ENCODE results near the gene YIF1B.
"Not testable (repeated sequence)": the region's sequence is repeated elsewhere in the genome, so short reads cannot be mapped to it uniquely, and the experiment has no call there.

Gene YIF1B

DNA sequence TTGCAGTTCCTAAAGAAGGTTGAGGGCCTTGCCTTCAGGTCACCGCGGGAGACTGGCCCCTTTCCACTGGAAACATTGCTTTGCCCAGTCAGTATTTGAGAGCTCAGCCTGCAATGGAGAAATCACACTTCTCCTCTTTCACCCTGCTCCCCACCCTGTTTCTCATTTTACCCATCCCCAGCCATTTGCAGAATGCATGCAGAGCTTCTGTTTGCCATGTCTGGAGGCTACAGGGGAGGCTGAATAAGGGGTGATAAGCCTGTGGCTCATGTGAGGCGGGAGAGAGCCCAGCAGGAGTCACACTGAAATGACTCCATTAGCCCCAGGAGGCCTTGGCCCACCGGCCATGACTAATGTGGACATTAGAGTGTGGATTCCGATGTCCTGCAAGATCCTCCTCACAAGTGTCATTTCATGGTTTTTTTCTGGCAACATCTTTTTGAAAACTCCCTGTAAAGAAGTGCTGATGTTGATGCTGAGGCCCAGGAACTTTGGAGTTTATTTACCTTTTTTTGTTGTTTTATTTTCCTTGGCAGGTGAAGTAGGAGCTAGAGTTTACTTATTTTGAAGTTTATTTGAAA, 45.1 kb downstream of the YIF1B start:
- no peak for DNase-seq

DNA sequence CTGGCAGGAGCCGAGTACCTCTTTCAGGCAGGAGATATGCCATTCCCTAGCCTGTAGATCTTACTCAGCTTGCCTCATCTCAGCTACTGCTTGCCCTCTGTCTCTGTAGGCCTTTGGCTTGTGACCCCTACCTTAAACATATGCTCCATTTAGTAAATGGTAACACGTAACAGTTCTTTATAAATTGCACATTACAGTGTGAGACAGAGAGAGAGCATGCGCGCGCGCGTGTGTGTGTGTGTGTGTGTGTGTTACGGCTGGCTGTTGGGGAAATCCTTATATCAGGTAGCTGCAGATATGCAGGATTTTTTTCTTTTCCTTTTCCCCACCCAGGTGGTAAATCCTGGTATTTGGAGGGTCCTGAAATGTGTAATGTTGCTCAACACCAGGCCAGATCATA, 47.2 kb downstream of the YIF1B start:
- no peak for DNase-seq

DNA sequence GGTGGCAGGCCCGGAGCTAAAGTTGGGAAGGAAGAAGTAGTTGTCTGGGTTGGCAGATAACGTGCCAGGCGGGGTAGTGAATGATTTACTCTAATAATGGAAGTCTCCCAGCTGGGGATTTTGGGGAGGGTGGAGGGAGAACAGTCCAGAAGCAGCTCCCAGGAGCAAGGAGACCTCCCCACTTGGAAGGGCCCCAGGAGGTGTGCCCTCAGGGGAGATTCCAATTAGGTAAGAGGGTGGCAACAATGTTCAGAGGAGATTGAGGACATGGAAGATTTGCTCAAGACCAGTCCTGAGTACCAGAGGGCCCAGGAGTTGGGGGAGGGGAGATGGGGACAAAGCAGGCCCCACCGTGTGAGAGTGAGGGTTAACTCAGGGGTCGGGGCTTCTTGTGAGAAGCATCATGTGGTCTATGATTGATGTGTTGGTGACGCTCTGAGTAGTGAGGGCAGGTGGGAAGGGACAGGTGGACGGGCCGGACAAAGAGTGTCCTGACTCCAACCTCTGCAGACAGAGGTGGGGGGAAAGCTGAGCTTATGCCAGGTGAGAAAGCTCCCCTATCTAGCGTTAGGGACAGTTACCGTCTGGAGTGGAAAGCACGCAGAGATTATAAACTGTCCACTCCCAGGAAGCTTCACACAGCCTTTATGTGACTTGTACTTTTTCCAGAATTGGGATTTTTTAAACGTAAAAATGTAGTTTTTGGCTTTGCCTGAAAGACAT, 47.8 kb downstream of the YIF1B start:
- DNase-seq = no peak

DNA sequence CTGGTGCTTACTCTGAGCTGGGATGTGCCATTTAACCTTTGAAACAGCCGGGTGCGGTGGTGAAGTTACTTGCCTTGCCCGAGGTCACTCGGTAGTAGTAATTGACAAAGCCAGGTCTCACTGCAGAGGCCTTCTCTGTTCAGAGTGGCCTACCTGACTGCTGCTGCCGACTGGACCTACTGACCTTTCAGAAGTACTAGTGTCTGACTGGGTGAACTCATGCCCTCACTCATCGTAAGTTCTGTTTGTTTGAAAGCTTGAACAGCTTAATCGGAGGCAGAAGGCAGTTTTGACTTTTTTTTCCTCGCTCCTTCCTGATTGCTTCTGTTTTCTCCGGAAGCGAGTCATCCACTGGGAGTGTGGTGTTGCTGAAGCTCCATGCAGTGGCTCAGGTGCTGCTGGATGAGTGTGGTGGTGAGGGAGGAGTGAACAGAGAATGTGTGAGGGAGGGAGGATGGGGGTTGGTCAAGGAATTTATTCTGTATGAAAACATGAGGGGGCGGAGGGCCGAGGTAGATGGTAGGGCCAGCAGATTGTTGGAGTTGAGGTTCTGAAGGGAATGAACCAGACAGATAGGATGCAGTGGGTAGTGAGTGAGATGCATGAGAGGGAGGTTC, 48.7 kb downstream of the YIF1B start:
- no peak for DNase-seq

DNA sequence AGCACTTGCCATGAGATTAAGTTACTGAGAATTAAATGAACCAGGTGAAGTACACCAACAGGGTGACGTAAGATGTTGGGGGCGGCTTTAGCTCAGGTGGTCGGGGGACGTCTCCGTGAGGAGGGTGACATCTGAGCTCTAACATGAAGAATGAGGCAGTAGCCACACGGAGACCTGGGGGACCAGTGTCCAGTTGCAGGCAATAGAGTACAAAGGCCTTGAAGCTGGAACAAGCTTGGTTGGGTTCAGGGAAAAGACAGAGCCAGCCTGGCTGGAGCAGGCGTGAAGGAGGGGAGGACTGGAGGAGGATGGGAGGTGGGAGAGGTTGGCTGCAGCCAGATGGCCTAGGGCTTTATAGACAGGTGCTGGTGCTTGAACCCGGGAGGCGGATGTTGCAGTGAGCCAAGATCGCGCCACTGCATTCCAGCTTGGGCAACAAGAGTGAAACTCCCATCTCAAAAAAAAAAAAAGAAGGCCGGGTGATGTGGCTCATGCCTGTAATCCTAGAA, 49.8 kb downstream of the YIF1B start:
- DNase-seq = peak; percentile 26

DNA sequence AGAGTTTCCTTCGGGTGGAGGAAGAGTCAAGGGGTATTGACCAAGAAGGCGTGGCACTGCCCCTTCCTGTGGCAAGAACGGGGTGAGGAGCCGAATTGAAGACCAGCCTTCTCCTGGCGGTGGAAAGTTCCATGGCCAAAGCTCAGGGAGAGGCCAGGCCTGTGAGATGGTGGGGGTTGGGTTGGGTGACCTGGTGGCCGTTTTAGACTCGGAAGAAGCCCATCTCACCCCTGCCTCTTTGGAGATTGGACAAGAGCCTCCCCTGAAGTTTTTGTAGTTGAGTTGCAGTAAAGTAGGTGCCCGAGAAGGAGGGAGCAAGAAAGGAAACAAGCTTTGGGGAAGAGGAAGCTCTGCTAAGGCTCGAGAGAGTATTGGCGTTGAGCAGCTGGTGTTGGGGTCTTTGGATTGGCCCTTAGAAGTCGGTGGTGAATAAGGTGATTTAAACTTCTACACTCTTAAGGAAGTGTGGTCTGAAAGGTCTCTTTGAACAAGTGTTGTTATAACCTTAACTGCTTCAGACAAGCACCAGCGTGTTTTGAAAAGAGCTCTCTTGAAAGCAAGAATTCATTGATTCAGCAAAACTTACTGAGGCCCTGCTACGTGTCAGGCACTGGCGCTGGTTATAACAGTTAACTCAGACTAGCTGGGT, 50.4 kb downstream of the YIF1B start:
- DNase-seq = no peak

DNA sequence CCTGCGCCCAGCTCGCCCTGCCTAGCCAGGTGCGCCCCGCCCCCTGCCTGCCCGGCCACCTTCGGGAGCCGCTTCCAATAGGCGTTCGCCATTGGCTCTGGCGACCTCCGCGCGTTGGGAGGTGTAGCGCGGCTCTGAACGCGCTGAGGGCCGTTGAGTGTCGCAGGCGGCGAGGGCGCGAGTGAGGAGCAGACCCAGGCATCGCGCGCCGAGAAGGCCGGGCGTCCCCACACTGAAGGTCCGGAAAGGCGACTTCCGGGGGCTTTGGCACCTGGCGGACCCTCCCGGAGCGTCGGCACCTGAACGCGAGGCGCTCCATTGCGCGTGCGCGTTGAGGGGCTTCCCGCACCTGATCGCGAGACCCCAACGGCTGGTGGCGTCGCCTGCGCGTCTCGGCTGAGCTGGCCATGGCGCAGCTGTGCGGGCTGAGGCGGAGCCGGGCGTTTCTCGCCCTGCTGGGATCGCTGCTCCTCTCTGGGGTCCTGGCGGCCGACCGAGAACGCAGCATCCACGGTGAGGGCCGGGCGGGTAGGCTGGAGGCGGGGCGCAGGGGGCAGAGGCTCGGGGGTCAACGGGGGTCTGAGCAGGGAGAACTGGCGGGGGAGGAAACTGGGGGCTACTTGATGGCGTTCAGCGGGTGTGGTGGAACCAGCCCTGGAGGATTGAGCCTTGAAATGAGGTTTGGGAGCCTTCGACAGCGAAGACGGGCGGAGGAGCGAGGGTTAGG, 51.1 kb downstream of the YIF1B start, which contains the start of gene SPINT2:
SPINT2 (plus strand) TSS at position 88 of the 727 bp plus-strand sequence; CDS start at position 408, 320 bp downstream.
- DNase-seq = no peak

DNA sequence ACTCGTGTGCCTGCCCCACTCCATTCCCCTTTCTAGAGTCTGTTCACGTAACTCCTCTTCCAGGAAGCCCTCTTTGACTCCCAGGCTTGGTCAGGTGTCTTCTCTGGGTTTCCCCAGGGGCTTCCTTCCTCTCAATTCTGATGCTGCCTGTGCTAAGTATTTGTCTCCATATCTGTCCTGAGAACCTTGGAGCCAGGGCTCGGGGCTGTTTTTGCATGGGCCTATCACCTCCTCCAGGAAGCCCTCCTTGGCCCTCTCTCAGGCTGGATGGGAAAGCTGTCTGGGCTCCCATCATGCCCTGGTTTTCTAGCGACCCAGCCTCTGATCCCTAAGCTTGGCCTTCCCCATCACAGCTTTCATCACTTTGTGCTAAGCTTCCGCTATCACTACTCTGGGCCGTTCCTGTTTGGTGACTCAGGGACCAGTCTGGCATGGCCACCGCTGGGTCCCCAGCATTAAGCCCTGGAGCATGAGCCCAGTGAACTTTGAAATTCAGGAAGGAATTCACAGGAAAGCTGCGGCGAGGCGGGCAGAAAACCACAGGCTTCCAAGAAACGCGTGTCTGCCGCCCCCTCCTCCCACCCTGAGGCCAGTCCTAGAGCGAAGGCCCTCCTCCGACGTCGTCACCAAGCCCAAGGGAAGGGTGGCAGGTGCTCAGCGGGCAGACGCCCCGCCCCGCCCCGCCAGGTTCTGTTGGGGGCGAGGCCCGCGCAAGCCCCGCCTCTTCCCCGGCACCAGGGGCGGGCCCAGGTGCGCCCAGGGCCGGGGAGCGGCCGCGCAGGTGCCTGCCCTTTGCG, 51.9 kb downstream of the YIF1B start:
- DNase-seq = no peak

DNA sequence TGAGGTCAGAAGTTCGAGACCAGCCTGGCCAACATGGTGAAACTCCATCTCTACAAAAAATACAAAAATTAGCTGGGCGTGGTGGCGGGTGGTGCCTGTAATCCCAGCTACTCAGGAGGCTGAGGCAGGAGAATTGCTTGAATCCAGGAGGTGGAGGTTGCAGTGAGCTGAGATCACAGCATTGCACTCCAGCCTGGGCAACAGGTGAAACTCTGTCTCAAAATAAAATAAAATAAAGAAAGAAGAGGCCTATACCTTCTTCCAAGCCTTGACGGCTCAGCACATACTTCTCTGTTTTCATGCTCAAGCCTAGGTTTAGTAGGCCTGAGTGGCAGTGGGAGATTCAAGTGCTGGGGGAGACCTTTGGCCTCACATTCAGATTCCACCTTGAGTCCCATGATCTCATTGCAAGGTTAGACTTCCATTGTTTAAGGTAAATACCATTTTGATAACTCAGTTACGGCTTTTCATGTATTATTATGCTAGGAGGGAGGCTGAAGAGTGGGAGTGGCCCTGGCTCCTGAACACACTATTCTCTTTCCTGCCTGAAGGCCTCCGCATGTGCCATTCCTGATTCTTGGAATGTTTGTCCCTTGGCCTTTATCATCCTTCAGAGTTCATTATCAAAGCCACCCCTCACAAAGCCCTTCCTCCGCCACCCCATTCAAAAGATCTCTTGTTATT, 53.0 kb downstream of the YIF1B start:
- DNase-seq = no peak

DNA sequence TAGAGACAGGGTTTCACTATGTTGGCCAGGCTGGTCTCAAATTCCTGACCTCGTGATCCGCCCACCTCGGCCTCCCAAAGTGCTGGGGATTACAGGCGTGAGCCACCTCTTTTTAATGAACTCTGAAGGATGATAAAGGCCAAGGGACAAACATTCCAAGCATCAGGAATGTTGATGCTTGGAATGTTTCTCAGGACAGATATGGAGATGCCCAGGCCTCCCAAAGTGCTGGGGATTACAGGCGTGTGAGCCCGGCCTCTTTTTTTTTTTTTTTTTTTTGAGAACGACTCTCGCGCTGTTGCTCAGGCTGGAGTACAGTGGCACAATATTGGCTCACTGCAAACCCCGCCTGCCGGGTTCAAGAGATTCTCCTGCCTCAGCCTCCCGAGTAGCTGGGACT, 53.8 kb downstream of the YIF1B start:
- DNase-seq = not testable (repeated sequence)

DNA sequence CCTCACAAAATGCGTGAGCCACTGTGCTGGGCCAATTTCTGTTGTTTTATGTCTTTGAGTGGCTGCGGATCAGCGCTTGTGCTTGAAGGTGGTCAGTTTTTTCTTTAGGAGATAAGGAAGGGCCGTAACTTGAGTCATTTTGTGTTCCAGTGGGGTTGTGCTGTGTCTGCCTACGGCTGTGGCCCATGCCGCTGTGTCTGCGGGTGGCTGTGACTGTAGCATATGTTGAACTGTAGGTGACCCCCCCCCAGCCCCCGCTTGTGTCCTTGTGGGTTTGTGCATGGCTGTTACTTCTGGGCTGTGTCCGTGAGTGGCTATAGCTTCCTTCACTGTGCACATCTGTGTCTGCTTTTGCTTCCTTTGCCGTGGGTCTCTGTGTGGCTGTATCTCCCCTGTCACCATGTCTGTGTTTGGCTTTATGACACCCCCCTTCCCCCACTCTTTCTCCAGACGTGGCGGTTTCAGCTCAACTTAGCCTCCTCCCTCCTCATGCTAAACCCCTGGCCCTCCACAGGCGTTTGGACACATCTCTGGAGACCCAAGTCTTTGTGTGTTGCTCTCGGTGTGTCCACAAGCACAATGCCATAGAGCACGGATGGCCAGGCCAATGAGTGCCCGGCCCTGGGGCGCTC, 60.2 kb downstream of the YIF1B start:
- DNase-seq = no peak

DNA sequence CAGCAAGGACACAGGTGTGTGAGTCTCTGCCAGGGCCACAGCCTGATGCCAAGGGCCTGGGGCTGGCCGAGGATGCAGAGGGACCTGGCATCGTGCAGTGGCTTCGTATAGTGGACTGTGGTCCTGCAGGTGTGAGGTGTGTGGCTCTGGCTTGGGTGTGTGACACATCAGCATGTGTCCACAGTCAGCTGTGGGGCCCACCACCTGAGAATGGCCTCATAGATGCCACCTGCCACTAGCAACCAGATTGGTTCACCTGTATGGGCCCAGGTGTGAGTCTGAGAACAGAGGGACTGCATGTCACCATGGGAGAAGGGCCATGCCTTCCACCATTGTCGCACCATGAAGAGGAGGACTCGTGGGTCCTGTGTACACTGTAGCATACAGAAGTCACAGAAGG, 62.0 kb downstream of the YIF1B start:
- DNase-seq = no peak

Data from NCI-H1694 treated with DMSO at 0.1 percent for 48 hours (cell line).